Adrenal gland (tissue), 12 donors: ENCODE measurements around the gene PAEP. TPM values are rescaled to one million over a fixed set of nuclear protein-coding genes. Genes with fewer than 3 reads are reported as not detected.

Experiments
- DNase-seq, 7 donors: peaks; one replicate each; pipeline ENCODE4 v3.0.0-alpha.2; 2019 to 2020
- H3K27ac ChIP-seq, 5 donors: fragments of 200-600 bp; sonication (generic) in 4 of 5; 1 replicate in 3 of 5; 2 replicates in 2 of 5; pipeline versions ENCODE4 v1.5.1 to v1.8.0; 2016 to 2020; ENCODE audit warnings: mild to moderate bottlenecking in 1 of 5
- H3K27me3 ChIP-seq: fragments of 200-600 bp; 2 replicates; pipeline ENCODE4 v1.8.0; 2021
- H3K36me3 ChIP-seq, 2 donors: fragments of 200-600 bp; replicated peaks in 1 of 2; 1 replicate in 1 of 2; 2 replicates in 1 of 2; pipeline versions ENCODE4 v1.5.1 to v1.8.0; 2018 to 2022
- H3K4me1 ChIP-seq, 2 donors: fragments of 200-600 bp; replicated peaks in 1 of 2; 1 replicate in 1 of 2; 2 replicates in 1 of 2; pipeline versions ENCODE4 v1.5.1 to v1.8.0; 2018 to 2021
- H3K4me3 ChIP-seq, 4 donors: fragments of 200-600 bp; sonication (generic) in 3 of 4; one replicate each; pipeline ENCODE4 v1.5.1; 2016 to 2018
- H3K9me3 ChIP-seq, 3 donors: fragments of 200-600 bp; sonication (generic) in 1 of 3; replicated peaks in 1 of 3; 1 replicate in 2 of 3; 2 replicates in 1 of 3; pipeline versions ENCODE4 v1.5.1 to v1.8.0; 2016 to 2021
- CTCF ChIP-seq, 6 experiments: fragments of 450-650 bp in 4 of 6; fragments of 200-600 bp in 2 of 6; sonication (generic) in 1 of 6; IDR thresholded peaks; 1 replicate in 5 of 6; 2 replicates in 1 of 6; pipeline versions ENCODE4 v1.5.1 to v1.8.0; 2016 to 2021; ENCODE audit warnings: antibody characterized with exemption in 6 of 6, mild to moderate bottlenecking in 2 of 6, moderate library complexity in 1 of 6
- POLR2A ChIP-seq, 2 donors: fragments of 450-650 bp; IDR thresholded peaks; one replicate each; pipeline ENCODE4 v1.6.1; 2017; ENCODE audit warnings: antibody characterized with exemption in 2 of 2, mild to moderate bottlenecking in 2 of 2, moderate library complexity in 1 of 2
- WGBS, 4 donors: extraction: QIAGEN DNeasy Blood & Tissue Kit in 2 of 4; methylation state at CpG; one replicate each; pipeline versions ENCODE4 v1.1.5 to v1.1.7; 2013 to 2017; 5-methylcytosine and 5-hydroxymethylcytosine counted together
- intact Hi-C, 2 donors: fragments of 100-400 bp; cut with DNase I; formaldehyde crosslinking; loops; one replicate each; pipeline versions ENCODE4 v1.14.1 to v1.15.0; 2022 to 2023
- polyA plus RNA-seq, 3 donors: library from polyadenylated mRNA; stranded (reverse); fragments of 200-250 nt in 2 of 3; fragments of 350-450 nt in 1 of 3; fragmentation: Illumina TruSeq in 1 of 3; extraction: RNeasy Lipid Tissue Mini Kit (QIAGEN cat#74804) in 1 of 3; gene quantifications; one replicate each; pipeline ENCODE4 v1.2.3, GENCODE V29; 2013 to 2014
- total RNA-seq, 9 donors: library from RNA; depleted of rRNA in 4 of 9; stranded (reverse); fragments of >200 nt in 4 of 9; fragments of 120-200 nt in 1 of 9; fragmentation: NEBNext Ultra II Directional in 1 of 9; extraction: Animal tissue kit (Norgen Biotek cat#: 25700) in 1 of 9; gene quantifications; one replicate each; pipeline versions ENCODE4 v1.1.0 to v1.2.4, GENCODE V29; 2013 to 2023
- donor health status: healthy with polysubstance abuse.
- donor health status: Bipolar disorder and iron deficiency.
- donor health status: DM: yes; HTN: yes; CAD: no.
- donor health status: DM: no; HTN: no; CAD: no.
- donor health status: DM: no; HTN: no; CAD: no.
- donor health status: DM: yes; HTN: yes; CAD: no.

The PAEP gene
- total and polyA plus RNA-seq, 12 donors: 0.17 TPM; not detected in 11

- no peak overlapping the region for H3K27ac ChIP-seq
- H3K27me3 ChIP-seq: no peaks in the 10 kb centered on the region
- H3K4me3 ChIP-seq: no peak overlapping the region
- intact Hi-C loops: no loop called here
- no peak for DNase-seq
- TF ChIP-seq CTCF (IDR thresholded peaks at IDR 0.05) (no peak), POLR2A (IDR thresholded peaks at IDR 0.05) (no peak)
- no peaks in the 10 kb centered on the region for H3K36me3 ChIP-seq
- 84 to 90% (median 88%) methylated on average over 7 to 13 of the region's 13 CpGs for WGBS, 4 donors
- H3K9me3 ChIP-seq: no peaks in the 10 kb centered on the region
- no peaks in the 10 kb centered on the region for H3K4me1 ChIP-seq
These were observed 10.1 kb upstream of the PAEP start for GRCh38 chr9:135551456-135551855.

DNA sequence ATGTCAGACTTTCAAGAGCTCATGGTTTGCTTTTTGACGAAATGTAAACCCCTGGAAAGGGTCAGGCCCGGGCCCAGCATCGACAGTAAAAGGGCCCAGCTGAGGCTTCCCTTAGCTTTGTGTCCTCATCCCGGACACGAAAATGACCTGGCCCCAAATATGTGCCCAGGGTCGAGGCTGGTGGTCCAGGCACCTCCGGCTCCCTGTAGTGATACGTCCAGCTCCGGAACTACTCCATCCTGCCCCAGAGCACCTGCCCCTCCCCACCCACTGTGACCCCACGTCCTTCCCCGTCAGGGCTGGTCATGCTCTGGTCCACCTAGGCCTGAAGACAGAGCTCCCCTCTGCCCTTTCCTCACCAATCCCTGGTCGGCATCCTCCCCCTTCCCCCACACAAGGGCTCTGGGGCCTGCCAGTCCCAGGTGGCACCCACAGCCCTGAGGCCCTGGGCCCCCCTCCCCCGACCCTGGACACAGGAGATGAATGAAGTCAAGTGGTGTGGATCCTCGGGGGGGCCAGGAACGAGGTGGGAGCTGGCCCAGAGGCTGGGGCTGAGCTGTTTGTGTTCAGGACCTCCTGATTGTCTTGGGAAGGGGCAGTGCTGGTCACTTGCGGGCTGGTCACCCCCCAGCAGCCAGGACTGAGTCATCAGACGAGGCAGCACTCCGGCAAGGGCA, 9.4 kb upstream of the PAEP start:
- Histone ChIP-seq H3K4me1 (no peaks in the 10 kb centered on the region), H3K36me3 (no peaks in the 10 kb centered on the region), H3K4me3 (no peak overlapping the region), H3K27me3 (no peaks in the 10 kb centered on the region), H3K27ac (no peak overlapping the region), H3K9me3 (no peaks in the 10 kb centered on the region)
- intact Hi-C loops: no loop called here
- no peak for DNase-seq
- WGBS, 4 donors: 77 to 86% (median 81%) methylated on average over 11 to 18 of the region's 18 CpGs
- TF ChIP-seq POLR2A (IDR thresholded peaks at IDR 0.05) (no peak), CTCF (IDR thresholded peaks at IDR 0.05) (no peak)

DNA sequence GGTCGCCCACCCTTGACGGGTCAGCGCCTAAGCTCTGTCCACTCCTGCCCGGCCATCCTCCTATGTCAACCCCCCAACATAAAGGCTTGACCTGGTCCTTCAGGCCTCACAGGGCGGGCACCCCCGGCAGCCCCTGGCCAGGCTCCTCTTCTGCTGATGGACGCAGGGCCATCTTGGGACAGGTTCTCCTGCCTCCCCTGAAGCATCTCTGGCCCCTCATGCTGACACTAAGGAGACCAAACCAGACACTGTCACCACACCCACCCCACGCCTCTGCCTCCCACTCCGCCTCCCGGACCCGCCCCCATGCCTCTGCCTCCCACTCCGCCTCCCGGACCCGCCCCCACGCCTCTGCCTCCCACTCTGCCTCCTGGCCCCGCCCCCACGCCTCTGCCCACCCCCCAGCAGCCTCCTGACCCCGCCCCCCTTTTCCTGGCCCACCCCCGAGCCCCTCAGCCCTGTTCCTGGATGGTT, 8.8 kb upstream of the PAEP start:
- intact Hi-C loops: no loop called here
- no peak for DNase-seq
- Histone ChIP-seq H3K4me3 (no peak overlapping the region), H3K9me3 (no peaks in the 10 kb centered on the region), H3K27ac (no peak overlapping the region), H3K27me3 (no peaks in the 10 kb centered on the region), H3K4me1 (no peaks in the 10 kb centered on the region), H3K36me3 (no peaks in the 10 kb centered on the region)
- no peak for TF ChIP-seq CTCF (IDR thresholded peaks at IDR 0.05)
- no peak for TF ChIP-seq POLR2A (IDR thresholded peaks at IDR 0.05)
- WGBS, 4 donors: 79 to 92% (median 90%) methylated on average over 9 to 19 of the region's 19 CpGs

DNA sequence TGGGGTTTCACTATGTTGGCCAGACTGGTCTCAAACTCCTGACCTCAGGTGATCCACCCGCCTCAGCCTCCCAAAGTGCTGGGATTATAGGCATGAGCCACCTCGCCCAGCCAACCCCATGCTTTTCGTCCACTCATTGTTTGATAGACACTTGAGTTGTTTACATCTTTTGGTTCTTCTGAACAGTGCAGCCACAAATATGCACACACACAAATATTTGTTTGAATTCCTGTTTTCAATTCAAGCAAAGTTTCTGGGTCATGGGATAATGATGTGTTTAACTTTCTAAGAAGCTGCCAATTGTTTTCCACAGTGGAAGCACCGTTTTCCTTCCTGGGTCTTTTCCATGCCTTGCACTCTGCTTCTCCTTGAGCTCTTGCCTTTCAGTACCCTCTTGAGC, 6.8 kb upstream of the PAEP start:
- intact Hi-C loops: no loop called here
- H3K36me3 ChIP-seq: no peaks in the 10 kb centered on the region

More for the DNA sequence above, 6.8 kb upstream of the PAEP start:
- no peak for DNase-seq
- Histone ChIP-seq H3K27me3 (no peaks in the 10 kb centered on the region), H3K9me3 (no peaks in the 10 kb centered on the region), H3K27ac (no peak overlapping the region), H3K4me1 (no peaks in the 10 kb centered on the region), H3K4me3 (no peak overlapping the region)
- TF ChIP-seq POLR2A (IDR thresholded peaks at IDR 0.05): no peak
- no peak for TF ChIP-seq CTCF (IDR thresholded peaks at IDR 0.05)
- 78 to 87% (median 81%) methylated on average over 4 of the region's 4 CpGs for WGBS, 4 donors
